OCI-LY1 (cell line): Measurements from ENCODE around the gene CLCA2.
A peak's percentile ranks its signal among the peaks of the same experiment; 100 is the strongest.
"Not testable (repeated sequence)": the region's sequence is repeated elsewhere in the genome, so short reads cannot be mapped to it uniquely, and the experiment has no call there.

Experiments used
- CTCF ChIP-seq: fragments of 200-600 bp; sonication (generic), shearing (Covaris generic); IDR thresholded peaks from 2 replicates; pipeline ENCODE4 v1.5.1; 2017; ENCODE audit warnings: mild to moderate bottlenecking, antibody characterized with exemption, low read length, moderate library complexity, mixed read lengths
- EZH2 ChIP-seq: fragments of 200-600 bp; sonication (generic), shearing (Covaris generic); IDR thresholded peaks from 2 replicates; pipeline ENCODE4 v1.8.0; 2017; ENCODE audit warnings: borderline replicate concordance, mixed run types, mild to moderate bottlenecking, antibody characterized with exemption, low read length, moderate library complexity, mixed read lengths

GRCh38 chr1:86502125-86502646 lies 78.2 kb downstream of the CLCA2 start:
- peak; percentile 63 for TF ChIP-seq CTCF
- not testable (repeated sequence) for TF ChIP-seq EZH2
